HG03354 (cell line): ENCODE results near the gene HOXC10.

ENCODE experiments used
- ATAC-seq: cut with Tn5 transposase; IDR thresholded peaks from one replicate; pipeline ENCODE4 v1.9.1; 2021; ENCODE audit warnings: mild to moderate bottlenecking; ENCODE audit not compliant: unreplicated experiment, poor library complexity, severe bottlenecking

The HOXC10 gene

DNA sequence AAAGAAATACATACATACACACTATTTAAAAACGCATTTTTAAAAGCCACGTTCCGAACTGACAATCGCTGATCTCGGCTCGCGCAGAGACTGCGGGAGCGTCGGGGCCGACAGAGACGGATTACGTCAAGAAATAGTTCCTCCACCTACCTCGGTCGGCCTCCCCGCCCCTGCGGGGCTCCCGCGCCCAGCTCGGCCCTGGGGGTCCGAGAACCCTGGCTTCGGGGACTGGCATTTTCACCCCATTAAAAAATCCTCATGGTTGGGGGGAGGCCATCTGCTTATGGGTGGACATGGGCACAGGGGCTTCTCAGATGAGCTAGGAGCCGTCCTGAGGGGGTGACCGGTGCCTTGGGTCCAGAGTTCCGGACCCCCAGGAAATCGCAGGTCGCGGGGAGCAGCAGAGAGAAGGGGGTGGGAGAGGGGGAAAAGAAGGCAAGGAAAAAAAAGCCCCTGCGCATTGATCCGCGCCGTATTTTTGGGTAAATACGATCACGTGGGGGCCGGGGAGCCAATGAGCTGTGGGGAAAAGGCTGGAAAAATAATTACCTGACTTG is 14.7 kb downstream of the HOXC10 start:
- no peak for ATAC-seq

DNA sequence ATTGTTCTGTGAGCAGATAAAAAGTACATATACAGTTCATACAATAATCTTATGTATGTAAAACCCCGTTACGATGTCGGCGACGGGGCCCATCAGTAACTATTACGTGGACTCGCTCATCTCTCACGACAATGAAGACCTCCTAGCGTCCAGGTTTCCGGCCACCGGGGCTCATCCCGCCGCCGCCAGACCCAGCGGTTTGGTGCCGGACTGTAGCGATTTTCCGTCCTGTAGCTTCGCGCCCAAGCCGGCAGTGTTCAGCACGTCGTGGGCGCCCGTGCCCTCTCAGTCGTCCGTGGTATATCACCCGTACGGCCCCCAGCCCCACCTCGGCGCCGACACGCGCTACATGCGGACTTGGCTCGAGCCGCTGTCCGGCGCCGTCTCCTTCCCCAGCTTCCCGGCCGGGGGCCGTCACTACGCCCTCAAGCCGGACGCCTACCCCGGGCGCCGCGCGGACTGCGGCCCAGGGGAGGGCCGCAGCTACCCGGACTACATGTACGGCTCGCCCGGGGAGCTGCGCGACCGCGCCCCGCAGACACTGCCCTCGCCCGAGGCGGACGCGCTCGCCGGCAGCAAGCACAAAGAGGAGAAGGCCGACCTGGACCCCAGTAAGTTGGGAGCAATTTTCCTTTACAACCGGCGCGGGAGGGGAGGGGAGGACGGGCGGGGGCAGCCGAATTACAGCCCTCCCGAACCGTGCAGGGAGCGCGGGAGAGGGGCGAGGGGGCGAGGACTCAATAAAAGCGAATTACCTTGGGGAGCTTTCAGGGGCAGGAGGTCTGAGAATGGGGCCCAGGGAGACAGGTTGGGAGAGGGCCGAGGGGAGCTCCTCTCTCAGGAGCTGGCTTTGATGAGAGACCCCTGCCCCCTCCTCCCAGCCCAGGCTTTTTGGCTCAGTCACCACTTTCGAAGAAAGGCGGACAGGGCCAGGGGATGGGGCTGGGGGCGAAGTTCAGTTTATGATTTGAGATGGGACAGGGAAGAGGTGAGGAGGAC is 15.5 kb downstream of the HOXC10 start, which contains the start of gene HOXC9:
Gene HOXC9, plus strand, starts transcription at position 46 of the 999 bp plus-strand sequence. Its CDS starts 28 bp downstream, at position 74.
- no peak for ATAC-seq

DNA sequence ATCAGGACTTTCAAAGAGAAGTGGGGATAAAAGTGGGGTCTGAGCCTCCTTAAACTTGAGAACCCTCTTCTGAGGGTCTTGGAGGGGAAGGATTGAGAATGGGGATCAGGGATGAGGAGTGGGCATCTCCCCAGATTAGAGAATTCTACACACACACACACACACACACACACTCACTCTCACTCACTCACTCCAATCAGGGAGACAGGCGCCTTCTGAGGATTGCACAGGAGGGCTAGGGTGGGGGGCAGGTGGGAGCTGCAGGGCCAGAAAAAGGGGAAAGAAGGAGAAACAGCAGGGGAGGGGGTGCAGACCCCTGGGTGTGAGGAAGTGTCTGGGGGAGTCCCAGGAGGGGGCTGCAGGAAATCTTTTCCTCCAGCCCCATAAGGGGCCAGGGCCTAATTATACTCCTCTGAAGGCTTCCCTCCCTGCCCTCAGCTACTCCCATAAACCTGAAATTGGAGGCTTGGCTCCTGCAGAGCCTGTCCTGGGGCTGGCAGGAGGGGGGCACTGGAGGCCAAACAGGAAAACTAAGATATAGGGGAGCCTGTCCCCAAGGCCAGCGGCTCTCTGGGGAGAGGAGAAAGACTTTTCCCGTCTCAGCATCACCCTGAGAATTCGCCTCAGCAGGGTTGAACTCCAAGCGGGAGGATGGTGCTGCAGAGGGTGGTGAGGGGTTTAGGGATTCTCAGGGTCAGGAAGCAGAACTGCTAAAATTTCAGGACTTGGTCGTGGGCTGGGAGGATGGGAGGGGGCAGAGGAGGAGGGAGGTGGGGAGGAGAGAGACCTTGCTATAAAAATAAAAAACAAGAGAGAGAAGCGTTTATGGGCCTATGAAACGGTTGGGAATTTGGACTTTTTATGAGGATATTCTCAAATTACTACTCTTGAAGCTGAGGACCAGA is 16.6 kb downstream of the HOXC10 start:
- ATAC-seq = no peak

DNA sequence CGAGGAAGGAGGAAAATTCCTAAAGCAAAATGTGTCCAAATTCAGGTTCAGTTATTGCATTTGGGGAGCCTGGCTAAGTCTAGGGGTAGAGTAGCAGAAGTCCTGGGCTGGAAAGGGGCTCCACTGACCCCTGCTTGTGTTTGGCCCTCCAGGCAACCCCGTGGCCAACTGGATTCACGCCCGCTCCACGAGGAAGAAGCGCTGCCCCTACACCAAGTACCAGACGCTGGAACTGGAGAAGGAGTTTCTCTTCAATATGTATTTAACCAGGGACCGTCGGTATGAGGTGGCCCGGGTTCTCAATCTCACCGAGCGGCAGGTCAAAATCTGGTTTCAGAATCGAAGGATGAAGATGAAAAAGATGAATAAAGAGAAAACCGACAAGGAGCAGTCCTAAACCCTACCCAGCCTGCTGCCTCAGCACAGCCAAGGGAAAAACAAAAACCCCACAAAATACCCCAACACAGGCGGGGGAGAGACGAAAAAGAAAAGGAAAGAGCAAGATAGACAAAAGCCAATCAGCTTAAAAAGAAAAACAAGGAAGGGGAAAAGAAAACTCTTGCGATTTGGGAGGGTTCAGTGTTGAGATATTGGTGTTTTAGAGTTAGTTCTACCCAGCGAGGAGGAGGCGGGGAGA is 17.4 kb downstream of the HOXC10 start:
- no peak for ATAC-seq

DNA sequence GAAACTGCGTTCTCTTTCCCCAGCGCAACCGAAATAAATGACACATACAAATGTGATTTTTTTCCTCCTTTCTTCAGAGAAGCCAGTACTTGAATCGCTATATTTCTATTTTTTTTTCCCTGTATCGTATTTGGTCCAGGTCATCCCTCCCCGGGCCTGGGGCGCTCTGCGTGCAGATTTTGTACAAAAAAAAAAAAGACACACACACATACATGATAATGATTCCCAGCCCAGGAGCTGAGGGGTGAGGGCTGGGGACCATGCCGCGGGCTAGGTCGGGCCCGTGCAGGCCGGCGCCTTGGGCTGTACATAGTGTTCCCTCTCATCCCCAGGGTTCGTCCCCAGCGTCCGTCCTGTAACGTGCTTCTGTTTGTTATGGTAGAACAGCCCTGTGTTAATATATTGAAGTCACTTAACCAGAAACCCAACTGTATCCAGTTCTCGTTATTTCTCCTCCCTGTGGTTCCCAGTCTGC is 18.0 kb downstream of the HOXC10 start:
- no peak for ATAC-seq

DNA sequence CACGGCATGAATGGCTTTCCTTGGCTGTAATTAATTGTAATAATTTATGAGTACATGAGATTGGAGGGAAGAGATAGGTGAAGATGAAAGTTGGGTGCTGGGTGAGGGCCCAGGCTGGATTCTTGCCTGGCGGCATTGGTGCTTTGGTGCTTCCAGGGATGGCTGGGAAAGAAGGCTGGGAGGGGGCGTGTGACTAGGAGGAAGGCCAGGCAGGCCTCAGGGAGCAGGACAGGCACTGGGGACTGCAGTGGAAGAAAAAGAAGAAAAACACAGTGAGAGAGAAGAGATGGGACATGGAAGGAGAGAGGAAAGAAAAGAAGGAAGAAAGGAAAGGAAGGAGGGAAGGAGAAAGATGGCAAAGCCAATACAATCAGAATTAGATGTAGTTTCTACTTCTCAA is 18.7 kb downstream of the HOXC10 start:
- no peak for ATAC-seq

DNA sequence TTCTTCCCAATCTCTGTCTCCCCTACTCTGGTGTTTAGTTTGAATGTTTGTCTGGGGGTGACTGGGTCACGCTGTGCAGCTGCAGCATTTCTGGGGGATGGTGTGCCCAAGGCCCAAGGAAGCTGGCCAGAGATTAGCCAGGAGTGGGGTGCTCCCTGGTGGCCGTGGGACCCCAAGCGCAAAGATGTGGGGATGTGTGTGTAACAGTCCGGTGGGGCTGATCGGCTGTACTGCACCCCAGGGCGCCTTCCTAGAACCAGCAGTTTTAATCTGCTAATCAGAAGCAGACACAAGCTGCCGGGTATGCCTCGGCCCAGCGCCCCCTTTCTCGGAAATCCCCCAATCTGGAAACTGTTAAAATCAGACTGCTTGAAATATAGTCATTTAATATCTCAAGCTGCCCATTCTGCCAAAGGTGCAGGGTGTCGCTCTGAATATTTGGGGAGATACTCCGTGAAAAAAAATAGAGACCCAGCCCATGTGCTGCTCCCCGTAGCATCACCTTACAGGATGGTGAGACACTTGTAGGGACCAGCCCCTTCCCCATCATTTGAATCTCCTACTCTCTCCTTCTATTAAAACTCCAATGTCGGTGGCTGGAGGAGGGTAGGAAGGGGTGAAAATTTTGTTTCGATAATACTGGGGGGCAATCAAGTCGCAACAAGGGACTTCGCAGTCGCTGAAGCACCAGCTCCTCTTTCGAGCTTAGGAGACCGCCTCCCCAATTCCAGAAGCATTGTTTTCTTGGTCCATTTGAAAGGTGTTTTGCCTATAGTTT is 19.3 kb downstream of the HOXC10 start:
- no peak for ATAC-seq

DNA sequence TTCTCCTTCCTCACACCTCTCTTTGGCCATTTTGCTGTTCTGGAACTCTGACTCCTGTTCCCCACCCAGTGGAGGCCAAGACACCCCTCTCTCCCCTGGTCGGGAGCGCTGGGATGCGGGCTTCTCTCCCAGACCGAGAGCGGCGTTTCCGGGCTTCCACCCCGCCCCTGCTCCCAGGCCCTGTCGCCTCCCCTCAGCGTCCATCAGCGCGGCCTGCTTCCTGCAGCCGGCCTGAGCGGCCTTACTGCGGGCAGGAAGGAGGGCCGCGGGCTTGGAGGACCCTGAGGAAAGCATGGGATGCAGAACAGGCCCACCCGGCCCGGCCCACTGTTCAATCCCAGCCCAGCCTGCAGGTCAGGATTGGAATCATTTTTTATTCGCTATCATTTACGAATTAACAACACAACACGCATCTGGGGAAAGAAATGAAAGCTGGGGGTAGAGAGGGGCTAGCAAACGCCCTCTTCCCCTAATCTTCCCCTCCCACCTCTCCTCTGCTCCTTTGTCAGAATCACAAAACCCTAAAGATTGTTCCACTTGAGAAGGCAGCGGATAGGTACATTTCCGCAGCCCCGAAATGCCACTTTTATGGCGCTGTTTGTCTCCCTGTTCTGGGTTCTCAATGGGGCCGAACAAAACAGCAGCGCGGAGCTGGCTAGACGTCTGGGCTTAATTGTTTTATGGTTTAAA is 20.0 kb downstream of the HOXC10 start:
- ATAC-seq = no peak

DNA sequence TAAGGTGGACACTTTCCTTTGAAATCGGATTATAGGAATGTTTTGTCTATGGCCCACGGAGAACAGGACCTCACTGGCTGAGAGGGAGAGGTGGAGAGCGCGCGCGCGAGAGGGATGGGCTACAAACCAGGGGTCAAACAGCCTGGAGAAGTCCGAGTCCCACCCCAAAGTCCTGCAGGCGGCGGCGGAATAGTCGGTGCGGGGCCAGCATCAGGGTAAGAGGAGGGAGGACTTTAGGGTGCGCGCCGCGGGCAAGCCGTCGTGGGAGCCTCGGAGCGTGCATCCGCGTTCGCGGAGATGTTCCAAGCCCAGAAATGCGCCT is 20.5 kb downstream of the HOXC10 start:
- ATAC-seq = no peak

DNA sequence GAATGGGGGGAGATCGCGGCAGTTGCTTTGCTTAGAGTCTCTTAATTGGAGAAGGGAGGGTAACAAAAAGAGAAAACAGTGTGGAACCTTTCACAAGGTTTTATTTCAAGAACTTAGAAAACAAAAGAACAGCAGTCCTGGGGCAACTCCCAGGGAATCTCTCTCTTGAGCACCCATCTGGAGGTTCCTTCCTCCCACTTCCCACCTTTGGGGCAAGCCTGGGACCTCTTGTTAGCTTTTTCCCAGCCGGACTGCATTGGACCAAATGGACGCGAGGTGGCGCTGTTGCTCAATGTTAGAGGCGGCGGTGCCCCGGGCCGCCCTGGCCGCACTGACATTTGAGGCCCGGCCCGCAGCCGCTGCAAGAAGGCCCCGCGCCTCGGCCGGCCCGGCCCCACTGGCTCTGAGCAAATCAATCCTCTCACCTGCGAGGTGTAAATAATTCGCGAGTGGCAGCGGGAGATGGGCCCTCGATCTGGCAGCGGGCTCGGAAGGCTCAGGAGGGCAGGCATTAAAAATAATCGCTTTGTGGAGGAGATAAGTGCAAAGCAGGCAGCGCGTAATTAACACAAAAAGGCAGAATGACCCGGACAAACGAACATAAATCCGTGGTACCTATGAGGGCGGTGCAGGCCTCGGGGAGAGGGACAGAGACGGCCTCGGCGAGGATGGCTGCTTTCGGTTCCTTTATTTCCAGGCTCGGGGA is 21.1 kb downstream of the HOXC10 start:
- ATAC-seq = peak; percentile 78

DNA sequence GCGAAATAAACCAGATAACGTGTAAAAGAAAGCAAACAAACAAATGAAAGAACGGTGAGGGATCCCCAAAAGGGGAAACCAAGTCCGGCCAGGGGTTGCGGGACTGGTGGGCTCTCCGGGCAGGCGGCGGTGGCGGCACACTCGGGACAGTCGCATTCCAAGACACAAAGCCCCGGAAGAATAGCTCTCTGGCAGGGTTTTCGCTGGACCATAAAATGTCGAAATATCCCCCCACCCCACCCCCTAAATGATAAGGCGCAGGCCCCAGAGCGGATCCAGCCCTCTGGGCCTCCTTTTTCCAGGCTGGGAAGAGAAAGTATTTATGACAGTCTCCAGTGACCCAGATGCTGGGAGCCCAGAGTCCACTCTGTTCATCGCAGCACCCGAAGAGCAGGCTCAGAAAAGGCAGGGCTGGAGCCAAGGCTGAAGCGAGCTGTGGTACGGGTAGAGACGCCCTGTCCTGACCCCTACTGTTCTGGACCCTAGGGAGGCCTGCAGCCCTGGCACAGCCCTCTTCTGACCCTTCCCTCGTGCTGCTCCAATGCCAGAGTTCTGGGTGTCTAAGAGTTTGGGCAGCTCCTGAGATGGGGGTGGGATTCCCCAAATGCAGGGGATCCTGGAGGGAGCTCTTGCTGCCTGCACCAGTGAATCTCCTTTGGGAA is 21.7 kb downstream of the HOXC10 start:
- ATAC-seq = no peak

DNA sequence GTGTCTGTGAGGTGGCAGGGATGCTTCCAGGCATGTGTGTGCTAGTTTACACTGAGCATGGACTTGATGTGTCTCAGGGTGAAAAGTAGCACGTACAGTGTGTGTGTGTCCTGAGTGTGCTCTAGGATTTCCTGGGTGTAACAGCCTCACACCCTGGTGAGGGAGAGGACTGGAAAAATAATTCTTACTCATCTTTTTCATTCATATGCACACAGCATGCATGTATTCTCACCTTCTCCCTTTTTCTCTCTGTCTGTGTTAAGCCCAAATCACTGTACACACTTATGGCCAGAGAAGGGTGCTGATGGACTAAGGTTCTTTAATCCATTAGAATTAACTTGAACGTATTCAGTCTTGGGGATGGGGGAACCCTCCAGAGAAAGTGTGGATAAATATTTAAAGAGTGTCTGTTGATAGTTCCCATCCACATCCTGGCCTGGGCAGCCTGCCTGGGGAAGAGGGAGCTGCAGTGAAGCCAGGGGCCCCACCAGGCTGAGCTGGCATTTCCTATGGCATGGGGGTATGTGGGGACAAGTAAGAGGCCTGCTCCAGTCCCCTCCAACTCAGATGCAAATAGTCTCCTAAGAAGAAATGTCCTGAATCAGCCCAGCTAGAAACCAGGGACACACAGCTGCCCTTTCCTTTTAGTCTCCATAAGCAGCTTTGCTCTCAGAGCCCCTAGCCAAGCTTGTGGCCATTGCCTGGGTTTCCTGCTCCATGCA is 22.8 kb downstream of the HOXC10 start:
- ATAC-seq = no peak

DNA sequence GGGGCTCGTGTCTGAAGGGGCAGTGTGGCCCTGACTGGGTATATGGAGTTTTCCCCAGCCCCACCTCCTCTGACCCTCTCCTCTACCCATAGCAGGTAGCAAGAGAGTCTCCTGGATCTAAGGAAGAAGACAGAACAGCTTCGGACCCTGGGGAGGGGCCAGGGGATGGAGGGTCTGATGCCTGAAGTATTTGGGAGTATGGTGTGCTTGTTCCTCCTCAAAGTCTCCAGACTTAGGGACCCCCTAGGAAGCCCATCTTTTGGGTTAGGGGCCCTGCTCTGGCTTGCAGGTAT is 23.3 kb downstream of the HOXC10 start:
- ATAC-seq = no peak

DNA sequence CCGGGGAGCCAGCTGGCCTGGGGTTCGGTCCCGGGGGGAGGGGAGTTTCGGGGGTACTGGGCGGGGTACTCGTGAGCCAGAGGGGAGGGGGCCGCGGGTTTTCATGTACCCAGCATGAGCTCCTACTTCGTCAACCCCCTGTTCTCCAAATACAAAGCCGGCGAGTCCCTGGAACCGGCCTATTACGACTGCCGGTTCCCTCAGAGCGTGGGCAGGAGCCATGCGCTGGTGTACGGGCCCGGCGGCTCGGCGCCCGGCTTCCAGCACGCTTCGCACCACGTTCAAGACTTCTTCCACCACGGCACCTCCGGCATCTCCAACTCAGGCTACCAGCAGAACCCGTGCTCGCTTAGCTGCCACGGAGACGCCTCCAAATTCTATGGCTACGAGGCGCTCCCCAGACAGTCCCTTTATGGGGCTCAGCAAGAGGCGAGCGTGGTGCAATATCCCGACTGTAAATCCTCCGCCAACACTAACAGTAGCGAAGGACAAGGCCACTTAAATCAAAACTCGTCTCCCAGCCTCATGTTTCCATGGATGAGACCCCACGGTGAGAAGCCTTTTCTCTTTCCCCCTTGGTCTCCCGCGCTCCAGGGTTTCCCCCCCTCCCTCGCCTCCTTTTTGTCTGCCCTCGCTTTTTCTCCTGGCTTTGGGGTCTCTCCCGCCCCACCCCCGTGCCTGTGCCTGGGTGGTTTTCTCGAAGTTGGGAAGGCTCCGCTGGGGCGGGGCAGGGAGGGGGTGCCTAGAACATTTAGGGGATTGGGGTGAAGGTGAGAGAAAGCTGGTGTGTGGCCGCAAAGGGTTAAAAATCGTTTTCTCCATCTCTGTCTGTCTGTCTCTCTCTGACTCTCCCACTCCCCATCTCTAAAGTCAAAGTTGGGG is 24.5 kb downstream of the HOXC10 start:
- no peak for ATAC-seq

DNA sequence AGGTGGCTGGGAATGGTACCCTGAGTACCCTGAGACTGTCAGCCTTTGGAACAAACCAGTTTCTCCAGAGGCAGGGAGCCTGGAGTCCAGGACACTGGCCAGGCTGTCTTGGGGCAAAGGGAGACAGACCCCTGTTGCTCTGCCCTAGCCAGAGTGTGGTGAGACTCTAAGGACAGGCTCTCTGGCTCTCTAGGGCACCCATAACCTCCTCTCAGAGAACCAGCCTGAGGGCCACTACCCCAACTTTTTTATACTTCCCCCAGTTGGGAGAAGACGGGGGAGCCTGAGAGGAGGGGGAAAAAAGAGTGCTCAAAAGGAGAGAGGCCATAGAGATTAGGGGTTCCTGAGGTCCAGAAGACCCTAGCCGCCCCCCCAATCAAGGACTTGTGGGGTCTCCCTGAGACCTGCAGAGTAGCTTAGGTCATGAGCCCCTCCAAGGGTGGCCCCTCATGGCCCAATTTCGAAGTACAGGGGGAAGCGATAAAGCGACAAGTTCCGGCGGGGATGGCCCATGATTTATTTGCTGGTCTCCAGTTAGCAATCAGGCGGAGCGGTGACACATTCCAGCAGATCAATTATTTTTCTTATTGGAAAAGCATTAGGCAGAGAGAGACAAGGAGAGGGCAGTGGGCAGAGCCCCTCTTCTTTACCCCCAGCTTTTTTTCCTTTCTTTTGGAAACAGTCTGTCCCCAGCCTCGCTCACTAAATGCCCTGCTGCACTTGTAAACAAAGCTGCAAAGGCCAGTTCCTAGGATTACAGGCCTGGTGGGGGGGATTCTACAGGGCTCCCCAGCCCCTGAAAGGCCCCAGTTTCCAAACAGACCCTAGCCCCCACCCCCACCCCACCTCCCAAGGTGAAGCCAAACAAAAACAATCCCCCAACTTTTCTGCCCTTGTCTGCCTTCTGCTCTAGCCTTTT is 25.4 kb downstream of the HOXC10 start:
- ATAC-seq = no peak
